Measurements from ENCODE around the gene CAP2. TPM values are rescaled to one million over a fixed set of nuclear protein-coding genes. Genes with fewer than 3 reads are reported as not detected.

CAP2 gene
- total RNA-seq, 1 experiment from 2014 or later = 37.0 TPM

GRCh38 chr6:17458966-17459365 is 65.6 kb downstream of the CAP2 start:
- in situ Hi-C loops (cut with HindIII; ENCODE audit: low pct_unique_long_range_greater_than_20kb, low sequenced_read_pairs) = no loop called here

GRCh38 chr6:17460862-17461261 is 67.5 kb downstream of the CAP2 start:
- intact Hi-C loops (cut with micrococcal nuclease; ENCODE audit: unreplicated experiment) (no loop called here), in situ Hi-C loops (cut with HindIII; ENCODE audit: low pct_unique_long_range_greater_than_20kb, low sequenced_read_pairs) (no loop called here)
- ChIA-PET CTCF (no interaction called here), POLR2A (no interaction called here)
- ATAC-seq (no peak), DNase-seq (ENCODE audit: low read depth, low spot score) (no peak)
- Histone ChIP-seq H3K4me3 (ENCODE audit: low read depth in 2 of 2, low read length in 2 of 2) (no peak overlapping the region), H3K9me3 (ENCODE audit: control insufficient read depth, insufficient read depth, low read depth, low read length) (no peaks in the 10 kb centered on the region), H3K27ac (ENCODE audit: low read length) (no peak overlapping the region), H3K27me3 (ENCODE audit: control insufficient read depth, insufficient read depth, low read length) (no peaks in the 10 kb centered on the region), H3K36me3 (ENCODE audit: control insufficient read depth, insufficient read depth, low read length) (no peaks in the 10 kb centered on the region), H3K4me1 (ENCODE audit: control insufficient read depth, insufficient read depth, low read length) (no peaks in the 10 kb centered on the region)
- BruUV-seq (replicated peaks) = no TSS peak
- TF ChIP-seq SIN3A (IDR thresholded peaks at IDR 0.05; ENCODE audit: borderline replicate concordance, insufficient read depth, low read depth, low read length) = no peak
- no peak for TF ChIP-seq REST (IDR thresholded peaks at IDR 0.05; ENCODE audit: insufficient read depth in 1 of 2, low read depth in 2 of 2, low read length in 1 of 2)
- TF ChIP-seq CTCF (IDR thresholded peaks at IDR 0.05) = no peak
- TF ChIP-seq TCF7L2 (IDR thresholded peaks at IDR 0.05; ENCODE audit: low read depth, low read length) = no peak
- no peak for TF ChIP-seq POLR2AphosphoS5 (IDR thresholded peaks at IDR 0.05; ENCODE audit: low read depth, low read length)

More at GRCh38 chr6:17458966-17459365, 65.6 kb downstream of the CAP2 start:
- Histone ChIP-seq H3K4me1 (ENCODE audit: control insufficient read depth, insufficient read depth, low read length) (no peaks in the 10 kb centered on the region), H3K27ac (ENCODE audit: low read length) (no peak overlapping the region), H3K9me3 (ENCODE audit: control insufficient read depth, insufficient read depth, low read depth, low read length) (no peaks in the 10 kb centered on the region), H3K4me3 (ENCODE audit: low read depth in 2 of 2, low read length in 2 of 2) (no peak overlapping the region), H3K27me3 (ENCODE audit: control insufficient read depth, insufficient read depth, low read length) (no peaks in the 10 kb centered on the region), H3K36me3 (ENCODE audit: control insufficient read depth, insufficient read depth, low read length) (no peaks in the 10 kb centered on the region)
- TF ChIP-seq TCF7L2 (IDR thresholded peaks at IDR 0.05; ENCODE audit: low read depth, low read length) (no peak), SIN3A (IDR thresholded peaks at IDR 0.05; ENCODE audit: borderline replicate concordance, insufficient read depth, low read depth, low read length) (no peak), POLR2AphosphoS5 (IDR thresholded peaks at IDR 0.05; ENCODE audit: low read depth, low read length) (no peak), REST (IDR thresholded peaks at IDR 0.05; ENCODE audit: insufficient read depth in 1 of 2, low read depth in 2 of 2, low read length in 1 of 2) (no peak), CTCF (IDR thresholded peaks at IDR 0.05) (no peak)
- ATAC-seq (no peak), DNase-seq (ENCODE audit: low read depth, low spot score) (no peak)
- BruUV-seq (replicated peaks) = no TSS peak
- intact Hi-C loops (cut with micrococcal nuclease; ENCODE audit: unreplicated experiment) = no loop called here
- POLR2A ChIA-PET = no interaction called here
- CTCF ChIA-PET = no interaction called here
